ENCODE results near the gene NINJ1.

Gene NINJ1

DNA sequence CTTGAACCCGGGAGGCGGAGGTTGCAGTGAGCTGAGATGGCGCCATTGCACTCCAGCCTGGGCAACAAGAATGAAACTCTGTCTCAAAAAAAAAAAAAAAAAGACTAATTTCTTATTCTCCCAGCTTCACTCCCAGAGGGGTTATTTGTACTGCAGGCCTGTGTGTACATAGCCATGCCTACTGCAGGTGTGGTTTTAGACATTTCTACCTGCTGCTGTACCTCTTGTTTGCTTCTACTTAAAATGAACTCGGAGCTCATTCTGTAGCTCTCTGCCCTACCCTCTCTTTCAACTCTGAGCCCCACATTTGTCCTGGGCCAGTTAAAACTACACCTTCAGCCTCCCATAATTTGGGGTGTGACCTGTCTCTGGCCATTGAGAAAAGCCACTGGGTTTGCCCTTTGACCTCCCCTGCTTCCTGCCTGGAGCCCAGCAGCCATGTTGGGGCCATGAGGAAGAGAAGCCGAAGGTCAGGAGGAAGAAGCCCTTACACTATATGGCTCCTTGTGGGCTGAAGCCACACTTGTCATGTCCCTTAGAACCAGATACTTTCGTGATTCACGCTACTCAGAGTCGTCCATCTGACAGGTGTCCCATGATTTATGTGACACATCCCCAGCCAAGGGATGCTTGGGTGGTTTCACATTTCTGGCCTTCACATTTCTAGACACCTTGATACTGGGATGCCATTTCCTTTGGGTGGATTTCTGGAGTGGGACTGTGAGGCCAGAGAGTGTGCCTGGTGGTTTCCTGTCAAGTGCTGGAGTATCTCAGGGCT is 47.4 kb downstream of the NINJ1 start:
- peak; percentile 13 for DNase-seq

DNA sequence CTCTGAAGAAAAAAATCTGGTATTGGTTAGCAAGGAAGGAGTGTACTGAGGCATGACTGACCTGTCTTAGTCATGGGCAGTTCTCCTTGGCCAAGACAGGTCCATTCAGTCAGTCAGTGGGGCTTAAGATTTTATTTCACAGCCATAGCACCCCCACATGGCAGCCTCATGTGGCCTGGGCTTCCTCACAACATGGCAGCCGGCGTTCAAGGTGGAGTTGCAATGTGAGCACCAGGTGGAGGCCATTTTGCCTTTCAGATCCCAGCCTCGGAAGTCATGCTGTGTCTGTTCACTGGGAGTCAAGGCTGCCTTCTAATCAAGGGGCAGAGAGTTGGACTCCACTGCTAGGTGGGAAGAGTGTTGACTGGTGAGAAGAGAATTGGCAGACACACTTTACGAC is 48.4 kb downstream of the NINJ1 start:
- DNase-seq: peak; percentile 8

DNA sequence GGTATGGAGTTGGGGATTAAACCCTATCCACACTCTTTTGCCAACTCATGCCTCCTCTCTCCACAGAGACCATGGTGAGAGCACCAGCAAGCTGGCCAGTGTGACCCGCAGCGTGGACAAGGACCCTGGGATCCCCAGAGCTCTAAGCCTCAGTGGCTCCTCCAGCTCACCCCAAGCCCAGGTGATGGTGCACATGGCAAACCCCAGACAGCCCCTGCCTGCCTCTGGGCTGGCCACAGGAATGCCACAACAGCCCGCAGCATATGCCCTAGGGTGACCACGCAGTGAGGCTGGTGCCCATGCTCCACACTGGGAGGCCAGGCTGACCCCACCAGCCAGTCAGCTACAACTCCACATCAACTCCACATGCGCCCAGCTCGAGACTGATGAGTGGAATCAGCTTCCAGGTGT is 49.6 kb downstream of the NINJ1 start:
- DNase-seq: peak; percentile 8

DNA sequence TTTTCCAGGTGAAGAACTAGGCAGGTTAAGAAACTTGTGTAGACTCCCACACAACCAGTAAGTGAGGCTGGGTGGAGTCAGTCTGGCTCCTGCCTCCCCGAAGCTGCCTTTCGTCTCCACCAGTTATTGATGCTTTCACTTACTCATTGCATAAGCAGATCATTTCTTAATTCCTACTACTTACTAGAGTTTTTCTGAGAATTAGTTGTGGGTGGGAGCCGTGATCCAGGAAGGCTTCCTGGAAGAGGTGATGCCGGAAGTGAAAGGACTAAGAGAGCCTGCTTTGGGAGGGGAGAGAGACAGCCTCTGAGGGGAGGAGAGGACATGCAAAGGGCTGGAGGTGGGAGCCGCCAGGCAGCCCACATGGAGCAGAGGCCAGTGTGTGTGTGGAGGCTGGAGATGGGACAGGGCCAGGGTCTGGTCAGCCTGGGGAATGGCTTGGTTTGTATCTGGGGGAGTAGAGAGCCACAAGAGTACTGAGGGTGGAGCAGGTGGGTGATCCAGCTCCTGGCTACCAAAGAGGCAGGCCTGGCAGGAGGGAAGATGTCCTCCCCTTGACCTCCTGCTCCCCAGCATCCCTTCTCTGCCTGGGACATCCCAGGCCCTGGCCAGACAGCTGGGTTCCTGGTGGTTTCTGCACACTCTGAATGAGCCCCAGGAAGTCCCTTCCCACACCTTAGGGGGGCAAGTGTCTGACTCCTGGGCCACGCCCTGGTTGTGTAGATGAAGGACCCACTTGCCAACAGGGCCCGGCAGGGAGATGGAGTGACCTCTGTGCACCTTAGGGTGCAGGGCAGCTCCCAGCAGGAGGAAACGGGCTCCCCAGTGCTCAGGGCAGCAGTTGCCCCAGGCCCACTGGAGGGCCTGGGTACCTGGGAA is 50.2 kb downstream of the NINJ1 start:
- peak; percentile 32 for DNase-seq

DNA sequence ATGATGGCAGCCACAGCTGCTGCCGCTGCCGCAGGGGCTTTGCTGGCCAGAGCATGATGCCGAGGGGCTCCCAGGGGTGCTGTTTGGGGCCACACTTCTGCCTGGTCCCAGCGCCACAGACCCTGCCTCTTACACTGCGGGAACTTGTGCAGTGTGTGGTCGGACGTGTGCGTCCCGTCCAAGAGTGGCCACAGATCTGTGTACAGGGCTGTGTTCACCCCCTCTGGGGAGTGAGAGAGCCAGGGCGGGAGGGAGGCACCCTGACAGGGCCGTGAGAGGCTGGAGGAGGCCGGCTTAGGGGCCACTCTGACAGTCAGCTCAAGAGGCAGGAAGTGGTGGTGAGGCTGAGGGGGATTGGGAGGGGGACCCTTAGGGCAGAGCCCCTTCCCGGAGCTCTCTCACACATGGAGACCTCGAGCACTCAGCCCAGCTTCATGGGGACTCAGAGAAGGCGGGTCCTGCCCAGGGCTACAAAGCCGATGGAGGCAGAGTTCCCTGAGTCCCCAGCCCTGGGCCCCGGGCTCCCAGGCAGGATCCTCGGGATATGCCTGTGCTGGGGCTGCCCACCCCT is 51.1 kb downstream of the NINJ1 start:
- peak; percentile 19 for DNase-seq

DNA sequence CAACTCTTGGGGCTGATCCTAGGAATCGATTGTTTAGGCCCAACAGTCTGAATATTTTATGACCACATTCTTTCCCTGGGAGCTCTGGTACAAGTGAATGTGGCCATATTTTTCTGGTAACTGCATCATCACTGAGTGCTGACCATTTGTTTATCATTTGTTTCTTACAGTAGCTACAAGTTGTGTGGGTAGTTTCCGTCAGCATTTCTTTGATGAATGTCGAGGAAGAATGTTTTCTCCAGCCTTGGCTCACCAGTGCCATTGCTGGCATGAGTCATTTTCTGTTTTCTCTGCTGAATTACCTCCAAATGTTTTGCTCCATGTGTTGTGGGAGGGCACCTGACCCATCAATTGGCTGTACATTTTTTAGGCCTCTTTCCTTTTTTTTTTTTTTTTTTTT is 52.1 kb downstream of the NINJ1 start:
- DNase-seq: no peak

DNA sequence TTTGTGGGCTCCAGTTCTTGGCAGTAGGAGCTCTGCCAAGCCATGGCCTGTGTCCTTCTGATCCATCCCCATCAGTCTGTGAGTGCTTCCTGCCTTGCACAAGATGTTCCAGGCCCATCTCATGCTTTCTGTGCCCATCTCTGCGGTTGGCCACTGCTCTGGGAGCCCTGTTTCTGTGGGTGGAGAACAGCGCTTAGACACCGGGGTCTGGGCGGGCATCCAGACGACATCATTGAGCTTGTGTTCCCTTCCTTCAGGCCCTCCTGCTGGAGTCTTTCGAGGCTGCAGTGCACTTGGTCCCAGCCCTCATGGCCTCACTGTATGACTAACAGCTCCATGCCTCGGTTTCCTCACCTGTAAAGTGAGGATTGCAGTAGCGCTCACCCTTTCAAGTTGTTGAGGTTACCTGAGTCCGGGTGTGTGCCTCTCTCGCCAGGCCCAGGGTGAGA is 52.9 kb downstream of the NINJ1 start:
- peak; percentile 10 for DNase-seq

DNA sequence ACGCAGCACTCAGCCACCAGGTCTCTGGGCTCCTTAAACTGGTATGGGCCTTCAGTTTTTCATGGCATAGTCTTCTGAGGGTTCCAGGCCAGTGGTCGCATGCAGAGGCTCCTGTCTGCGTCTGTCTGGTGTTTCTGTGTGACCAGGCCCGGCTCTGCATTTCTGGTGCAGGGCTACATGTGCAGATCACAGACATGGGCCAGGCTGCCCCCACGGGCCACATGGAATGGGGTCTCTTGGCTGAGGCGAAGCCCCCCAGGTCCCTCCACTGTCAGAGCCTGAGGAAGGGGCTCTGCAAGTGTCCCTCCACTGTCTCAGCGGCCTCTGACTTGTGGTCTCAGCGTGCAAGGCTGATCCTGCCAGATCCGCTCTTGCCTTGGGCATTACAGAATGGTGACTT is 53.6 kb downstream of the NINJ1 start:
- peak; percentile 5 for DNase-seq

DNA sequence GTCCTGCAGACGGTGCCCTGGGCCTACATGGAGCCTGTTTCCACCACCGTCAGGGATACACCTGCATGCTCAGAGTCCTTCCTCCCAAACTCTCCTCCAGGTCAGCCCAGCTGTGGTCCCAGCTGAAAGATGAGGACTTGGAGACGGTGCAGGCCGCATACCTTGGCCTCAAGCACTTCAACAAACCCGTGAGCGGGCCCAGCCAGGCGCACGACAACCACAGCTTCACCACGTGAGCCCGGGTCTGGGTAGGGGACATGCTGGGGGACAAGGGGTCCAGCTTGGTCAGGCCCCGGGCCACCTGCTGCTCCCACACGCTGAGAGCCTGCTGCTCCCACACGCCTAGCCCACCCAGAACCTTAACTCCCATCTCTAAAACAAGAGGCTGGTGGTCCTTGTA is 54.7 kb downstream of the NINJ1 start:
- DNase-seq: peak; percentile 8

DNA sequence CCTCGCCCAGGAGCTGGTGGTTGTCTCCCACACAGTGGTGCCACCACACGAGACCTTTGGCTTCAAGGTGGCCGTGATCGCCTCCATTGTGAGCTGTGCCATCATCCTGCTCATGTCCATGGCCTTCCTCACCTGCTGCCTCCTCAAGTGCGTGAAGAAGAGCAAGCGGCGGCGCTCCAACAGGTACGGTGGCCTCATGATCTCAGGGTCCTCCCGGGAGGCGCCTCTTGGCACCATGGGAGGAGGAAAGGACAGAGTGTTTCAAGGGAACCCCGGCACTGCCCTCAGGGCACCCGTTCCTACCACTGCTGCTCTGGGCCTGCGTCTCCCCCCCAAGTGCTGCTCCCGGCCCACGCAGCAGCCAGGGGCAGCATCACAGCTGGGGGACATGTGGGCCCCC is 56.2 kb downstream of the NINJ1 start:
- DNase-seq: no peak

DNA sequence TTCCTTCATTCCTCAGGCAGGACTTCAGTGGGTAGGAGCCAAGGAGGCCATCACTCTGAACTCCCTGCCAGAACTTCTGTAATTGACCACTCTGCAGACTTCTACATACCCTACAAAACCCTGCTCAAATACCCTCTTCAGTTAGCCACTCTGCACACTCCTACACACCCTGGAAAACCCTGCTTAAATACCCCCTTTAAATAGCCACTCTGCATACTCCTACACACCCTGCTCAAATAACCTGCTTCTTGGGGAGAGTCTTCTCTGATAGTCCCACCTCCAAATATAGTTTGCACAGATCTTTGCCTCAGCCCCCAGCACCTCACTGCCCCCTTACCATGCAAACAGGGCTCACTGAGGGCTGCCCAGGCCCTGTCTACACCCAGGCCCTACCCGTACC is 56.7 kb downstream of the NINJ1 start:
- no peak for DNase-seq

DNA sequence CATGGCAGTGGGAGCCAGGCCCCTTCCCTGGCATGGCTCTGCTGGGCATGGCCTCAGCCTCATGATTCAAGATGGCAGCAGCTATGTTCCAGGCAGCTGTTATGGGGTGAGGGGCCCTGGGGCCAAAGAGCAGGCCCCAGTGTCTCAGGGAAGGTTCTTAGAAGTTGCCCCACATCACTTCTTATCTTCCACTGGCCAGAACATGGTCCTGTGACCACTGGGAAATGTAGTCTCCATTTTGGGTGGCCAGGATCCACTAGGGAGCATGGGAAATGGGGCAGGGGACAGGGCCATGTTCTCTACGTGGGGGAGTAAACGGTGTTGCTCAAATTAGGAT is 57.3 kb downstream of the NINJ1 start:
- no peak for DNase-seq

DNA sequence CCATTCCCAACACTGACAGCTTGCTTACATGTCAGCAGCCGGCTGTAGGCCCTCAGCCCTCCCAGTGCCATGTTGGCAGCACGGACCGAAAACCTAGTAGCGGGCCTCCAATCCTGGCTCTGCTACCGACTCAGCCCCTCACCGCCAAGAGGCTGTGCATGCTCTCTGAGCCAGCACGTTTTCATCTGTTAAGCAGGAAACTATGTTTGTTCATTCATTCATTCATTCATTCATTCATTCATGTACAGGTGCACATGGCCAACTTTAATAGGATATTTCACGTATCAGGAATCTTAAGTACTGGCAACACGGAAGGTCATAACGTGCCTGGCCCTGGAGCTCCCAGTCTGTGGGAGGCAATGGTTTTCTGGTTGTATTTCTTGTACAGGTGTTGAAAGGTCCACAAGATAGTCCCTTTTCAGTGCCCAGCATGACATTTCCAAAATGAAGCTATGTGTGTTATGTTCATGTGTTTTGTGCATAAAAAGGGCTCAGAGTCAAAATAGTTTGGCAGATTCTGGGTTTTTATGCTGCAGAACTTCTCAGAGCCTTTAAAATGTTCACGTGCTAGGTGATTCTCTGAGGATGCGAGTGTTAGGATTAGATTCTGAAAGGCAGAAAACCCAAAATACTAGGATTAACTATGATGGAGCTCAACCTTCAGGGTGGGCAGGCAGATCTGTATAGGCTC is 57.8 kb downstream of the NINJ1 start:
- no peak for DNase-seq

DNA sequence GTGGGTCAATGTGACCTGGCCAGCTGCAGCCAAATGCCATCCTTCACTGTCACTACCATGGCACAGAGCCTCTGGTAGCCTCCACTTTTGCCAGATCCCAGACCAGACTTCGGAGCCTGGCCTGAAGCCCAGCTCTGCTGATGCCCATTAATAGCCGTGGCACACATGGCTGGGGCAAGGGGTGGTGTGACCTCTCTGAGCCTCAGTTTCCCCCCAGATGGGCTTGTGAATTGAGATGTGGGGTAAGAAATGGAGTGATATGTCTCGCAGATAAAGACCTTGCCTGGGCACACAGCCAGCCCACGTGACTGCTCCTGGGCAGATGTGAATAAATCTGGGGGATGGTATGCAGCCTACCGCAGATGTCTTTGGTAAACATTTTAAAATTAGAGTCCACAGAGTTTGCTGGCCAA is 61.7 kb downstream of the NINJ1 start:
- DNase-seq: peak; percentile 57

Data from activated T-cell treated with anti-CD3 and anti-CD28 coated beads, Interleukin-2, amount 50 U/mL, for 1 hour (primary cell).